Superior temporal gyrus (tissue), 1 donor: ENCODE results near the gene ASTN2.

ENCODE experiments used
- DNase-seq: peaks from one replicate; pipeline ENCODE4 v3.0.0-alpha.2; 2016; ENCODE audit errors: extremely low spot score

Gene ASTN2

GRCh38 chr9:117245175-117245829 lies 169.6 kb downstream of the ASTN2 start:
- no peak for DNase-seq

- no peak for DNase-seq
Observed at GRCh38 chr9:117242082-117242481, 172.8 kb downstream of the ASTN2 start.

GRCh38 chr9:117239428-117239827 lies 175.4 kb downstream of the ASTN2 start:
- DNase-seq = no peak

- no peak for DNase-seq
Observed at GRCh38 chr9:117234103-117234502, 180.8 kb downstream of the ASTN2 start.

GRCh38 chr9:117233016-117233415 lies 181.8 kb downstream of the ASTN2 start:
- no peak for DNase-seq

- DNase-seq = no peak
Observed at GRCh38 chr9:117232281-117232680, 182.6 kb downstream of the ASTN2 start.

- DNase-seq = no peak
Observed at GRCh38 chr9:117231012-117231411, 183.8 kb downstream of the ASTN2 start.

GRCh38 chr9:117224695-117225094 lies 190.2 kb downstream of the ASTN2 start:
- DNase-seq = no peak

GRCh38 chr9:117218951-117219350 lies 195.9 kb downstream of the ASTN2 start:
- DNase-seq = no peak

GRCh38 chr9:117214416-117214815 lies 200.4 kb downstream of the ASTN2 start:
- DNase-seq = no peak

GRCh38 chr9:117211280-117211679 lies 203.6 kb downstream of the ASTN2 start:
- no peak for DNase-seq

GRCh38 chr9:117205806-117206205 lies 209.1 kb downstream of the ASTN2 start:
- no peak for DNase-seq

GRCh38 chr9:117204971-117205370 lies 209.9 kb downstream of the ASTN2 start:
- DNase-seq = no peak

GRCh38 chr9:117191504-117192261 lies 223.2 kb downstream of the ASTN2 start:
- DNase-seq = no peak

- DNase-seq = no peak
Observed at GRCh38 chr9:117189121-117189520, 225.7 kb downstream of the ASTN2 start.

GRCh38 chr9:117188394-117188793 lies 226.5 kb downstream of the ASTN2 start:
- DNase-seq = no peak

- DNase-seq = no peak
Observed at GRCh38 chr9:117187498-117187897, 227.4 kb downstream of the ASTN2 start.

- no peak for DNase-seq
Observed at GRCh38 chr9:117184173-117184572, 230.7 kb downstream of the ASTN2 start.

GRCh38 chr9:117182046-117182445 lies 232.8 kb downstream of the ASTN2 start:
- DNase-seq = no peak

GRCh38 chr9:117180896-117181445 lies 233.9 kb downstream of the ASTN2 start:
- no peak for DNase-seq

- DNase-seq = no peak
Observed at GRCh38 chr9:117178596-117179375, 236.1 kb downstream of the ASTN2 start.

- no peak for DNase-seq
Observed at GRCh38 chr9:117170567-117170966, 244.3 kb downstream of the ASTN2 start.
